Uterus (tissue), 4 donors: Measurements from ENCODE around the gene NRK. TPM values are rescaled to one million over a fixed set of nuclear protein-coding genes. Genes with fewer than 3 reads are reported as not detected.
A peak's percentile ranks its signal among the peaks of the same experiment; 100 is the strongest.
"Not testable (repeated sequence)": the region's sequence is repeated elsewhere in the genome, so short reads cannot be mapped to it uniquely, and the experiment has no call there.

Source experiments
- DNase-seq, 2 donors: peaks; one replicate each; pipeline ENCODE4 v3.0.0-alpha.2; 2019 to 2020
- H3K27ac ChIP-seq, 2 donors: fragments of 200-600 bp; sonication (generic); 1 replicate in 1 of 2; 2 replicates in 1 of 2; pipeline ENCODE4 v1.5.1; 2016 to 2018
- H3K27me3 ChIP-seq, 2 donors: fragments of 200-600 bp; sonication (generic); one replicate each; pipeline ENCODE4 v1.5.1; 2018 to 2019; ENCODE audit warnings: control low read depth in 1 of 2
- H3K36me3 ChIP-seq, 2 donors: fragments of 200-600 bp; sonication (generic); one replicate each; pipeline ENCODE4 v1.5.1; 2019; ENCODE audit warnings: control low read depth in 1 of 2
- H3K4me1 ChIP-seq, 2 donors: fragments of 200-600 bp; sonication (generic); one replicate each; pipeline ENCODE4 v1.5.1; 2018 to 2019; ENCODE audit warnings: control low read depth in 1 of 2
- H3K4me3 ChIP-seq, 2 donors: fragments of 200-600 bp; sonication (generic); 1 replicate in 1 of 2; 2 replicates in 1 of 2; pipeline ENCODE4 v1.5.1; 2018 to 2019; ENCODE audit warnings: mild to moderate bottlenecking in 1 of 2
- H3K9me3 ChIP-seq, 2 donors: fragments of 200-600 bp; sonication (generic); one replicate each; pipeline ENCODE4 v1.5.1; 2019; ENCODE audit warnings: control low read depth in 1 of 2
- CTCF ChIP-seq, 4 experiments: fragments of 200-600 bp in 2 of 4; fragments of 450-650 bp in 2 of 4; sonication (generic) in 2 of 4; IDR thresholded peaks; one replicate each; pipeline ENCODE4 v1.5.1; 2016 to 2019; ENCODE audit warnings: antibody characterized with exemption in 4 of 4, mild to moderate bottlenecking in 2 of 4, moderate library complexity in 1 of 4
- POLR2A ChIP-seq, 2 donors: fragments of 450-650 bp; IDR thresholded peaks; one replicate each; pipeline ENCODE4 v1.6.1; 2016; ENCODE audit warnings: antibody characterized with exemption in 2 of 2, mild to moderate bottlenecking in 1 of 2, moderate library complexity in 1 of 2
- intact Hi-C: fragments of 100-400 bp; cut with DNase I; formaldehyde crosslinking; loops from one replicate; pipeline ENCODE4 v1.15.1; 2023; ENCODE audit warnings: low total_unique reads
- total RNA-seq, 4 donors: library from RNA; depleted of rRNA in 3 of 4; stranded (reverse); fragments of >200 nt in 3 of 4; gene quantifications; one replicate each; pipeline versions ENCODE4 v1.1.0 to v1.2.4, GENCODE V29; 2014 to 2023
- donor health status: DM: yes; HTN: yes; CAD: no.

NRK gene
- total RNA-seq, 4 donors from 2014 or later = 1.5 to 30.2 (median 2.8) TPM

GRCh38 chrX:105969487-105969886, 147.1 kb downstream of the NRK start:
- Histone ChIP-seq H3K4me1 (no peaks in the 10 kb centered on the region), H3K36me3 (no peaks in the 10 kb centered on the region)
- intact Hi-C loops = no loop called here

GRCh38 chrX:105972690-105973386, 150.5 kb downstream of the NRK start:
- H3K27me3 ChIP-seq = peaks cover 0 to 5% of the 10 kb centered on the region in 2 donors
- H3K4me3 ChIP-seq = no peak overlapping the region
- DNase-seq = no peak
- TF ChIP-seq POLR2A (IDR thresholded peaks at IDR 0.05) = no peak
- no peak for TF ChIP-seq CTCF (IDR thresholded peaks at IDR 0.05)
- H3K36me3 ChIP-seq = no peaks in the 10 kb centered on the region
- H3K9me3 ChIP-seq = no peaks in the 10 kb centered on the region
- H3K4me1 ChIP-seq = no peaks in the 10 kb centered on the region
- intact Hi-C loops = no loop called here
- H3K27ac ChIP-seq = no peak overlapping the region

More at GRCh38 chrX:105969487-105969886, 147.1 kb downstream of the NRK start:
- TF ChIP-seq POLR2A (IDR thresholded peaks at IDR 0.05) (no peak), CTCF (IDR thresholded peaks at IDR 0.05) (no peak)
- H3K9me3 ChIP-seq = no peaks in the 10 kb centered on the region
- H3K27me3 ChIP-seq = peaks cover 0 to 4% of the 10 kb centered on the region in 2 donors
- no peak for DNase-seq
- no peak overlapping the region for H3K4me3 ChIP-seq
- no peak overlapping the region for H3K27ac ChIP-seq

- no peak for TF ChIP-seq CTCF (IDR thresholded peaks at IDR 0.05)
- no peak for TF ChIP-seq POLR2A (IDR thresholded peaks at IDR 0.05)
- DNase-seq = no peak
- no peaks in the 10 kb centered on the region for H3K4me1 ChIP-seq
- no peak overlapping the region for H3K4me3 ChIP-seq
- H3K27ac ChIP-seq = no peak overlapping the region
- intact Hi-C loops = no loop called here
- H3K9me3 ChIP-seq = no peaks in the 10 kb centered on the region
- H3K27me3 ChIP-seq = peaks cover 0 to 5% of the 10 kb centered on the region in 2 donors
- H3K36me3 ChIP-seq = no peaks in the 10 kb centered on the region
These were observed 151.0 kb downstream of the NRK start for GRCh38 chrX:105973387-105973739.

- no peak for DNase-seq
- TF ChIP-seq CTCF (IDR thresholded peaks at IDR 0.05) (peak in 1 of 4 experiments; percentile 13), POLR2A (IDR thresholded peaks at IDR 0.05) (no peak)
- Histone ChIP-seq H3K4me3 (no peak overlapping the region), H3K27me3 (peaks cover 0 to 9% of the 10 kb centered on the region in 2 donors), H3K36me3 (no peaks in the 10 kb centered on the region), H3K4me1 (no peaks in the 10 kb centered on the region), H3K27ac (no peak overlapping the region), H3K9me3 (no peaks in the 10 kb centered on the region)
- intact Hi-C loops = no loop called here
These were observed 153.0 kb downstream of the NRK start for GRCh38 chrX:105975382-105975781.

GRCh38 chrX:105981772-105982485, 159.6 kb downstream of the NRK start:
- Histone ChIP-seq H3K4me3 (no peak overlapping the region), H3K27me3 (peaks cover 0 to 4% of the 10 kb centered on the region in 2 donors), H3K36me3 (no peaks in the 10 kb centered on the region), H3K27ac (no peak overlapping the region), H3K4me1 (no peaks in the 10 kb centered on the region), H3K9me3 (no peaks in the 10 kb centered on the region)
- TF ChIP-seq POLR2A (IDR thresholded peaks at IDR 0.05) (no peak), CTCF (IDR thresholded peaks at IDR 0.05) (no peak)
- intact Hi-C loops = no loop called here
- no peak for DNase-seq

- DNase-seq, H3K27ac ChIP-seq, intact Hi-C loops, H3K27me3 ChIP-seq, H3K36me3 ChIP-seq, H3K4me3 ChIP-seq, H3K9me3 ChIP-seq, H3K4me1 ChIP-seq: not testable (repeated sequence)
These were observed 166.1 kb downstream of the NRK start for GRCh38 chrX:105988487-105988886.
